ENCODE data around the gene ERRFI1. TPM values are rescaled to one million over a fixed set of nuclear protein-coding genes. Genes with fewer than 3 reads are reported as not detected.

ERRFI1 gene
- total and polyA plus RNA-seq, 2 of the 8 experiments (the other 6 are each of a cell fraction or from before 2014, with no cell fraction given) = 23.4 to 46.1 TPM

GRCh38 chr1:8051650-8052049 is 25.5 kb upstream of the ERRFI1 start (continued):
- TF ChIP-seq, protein P1, sequence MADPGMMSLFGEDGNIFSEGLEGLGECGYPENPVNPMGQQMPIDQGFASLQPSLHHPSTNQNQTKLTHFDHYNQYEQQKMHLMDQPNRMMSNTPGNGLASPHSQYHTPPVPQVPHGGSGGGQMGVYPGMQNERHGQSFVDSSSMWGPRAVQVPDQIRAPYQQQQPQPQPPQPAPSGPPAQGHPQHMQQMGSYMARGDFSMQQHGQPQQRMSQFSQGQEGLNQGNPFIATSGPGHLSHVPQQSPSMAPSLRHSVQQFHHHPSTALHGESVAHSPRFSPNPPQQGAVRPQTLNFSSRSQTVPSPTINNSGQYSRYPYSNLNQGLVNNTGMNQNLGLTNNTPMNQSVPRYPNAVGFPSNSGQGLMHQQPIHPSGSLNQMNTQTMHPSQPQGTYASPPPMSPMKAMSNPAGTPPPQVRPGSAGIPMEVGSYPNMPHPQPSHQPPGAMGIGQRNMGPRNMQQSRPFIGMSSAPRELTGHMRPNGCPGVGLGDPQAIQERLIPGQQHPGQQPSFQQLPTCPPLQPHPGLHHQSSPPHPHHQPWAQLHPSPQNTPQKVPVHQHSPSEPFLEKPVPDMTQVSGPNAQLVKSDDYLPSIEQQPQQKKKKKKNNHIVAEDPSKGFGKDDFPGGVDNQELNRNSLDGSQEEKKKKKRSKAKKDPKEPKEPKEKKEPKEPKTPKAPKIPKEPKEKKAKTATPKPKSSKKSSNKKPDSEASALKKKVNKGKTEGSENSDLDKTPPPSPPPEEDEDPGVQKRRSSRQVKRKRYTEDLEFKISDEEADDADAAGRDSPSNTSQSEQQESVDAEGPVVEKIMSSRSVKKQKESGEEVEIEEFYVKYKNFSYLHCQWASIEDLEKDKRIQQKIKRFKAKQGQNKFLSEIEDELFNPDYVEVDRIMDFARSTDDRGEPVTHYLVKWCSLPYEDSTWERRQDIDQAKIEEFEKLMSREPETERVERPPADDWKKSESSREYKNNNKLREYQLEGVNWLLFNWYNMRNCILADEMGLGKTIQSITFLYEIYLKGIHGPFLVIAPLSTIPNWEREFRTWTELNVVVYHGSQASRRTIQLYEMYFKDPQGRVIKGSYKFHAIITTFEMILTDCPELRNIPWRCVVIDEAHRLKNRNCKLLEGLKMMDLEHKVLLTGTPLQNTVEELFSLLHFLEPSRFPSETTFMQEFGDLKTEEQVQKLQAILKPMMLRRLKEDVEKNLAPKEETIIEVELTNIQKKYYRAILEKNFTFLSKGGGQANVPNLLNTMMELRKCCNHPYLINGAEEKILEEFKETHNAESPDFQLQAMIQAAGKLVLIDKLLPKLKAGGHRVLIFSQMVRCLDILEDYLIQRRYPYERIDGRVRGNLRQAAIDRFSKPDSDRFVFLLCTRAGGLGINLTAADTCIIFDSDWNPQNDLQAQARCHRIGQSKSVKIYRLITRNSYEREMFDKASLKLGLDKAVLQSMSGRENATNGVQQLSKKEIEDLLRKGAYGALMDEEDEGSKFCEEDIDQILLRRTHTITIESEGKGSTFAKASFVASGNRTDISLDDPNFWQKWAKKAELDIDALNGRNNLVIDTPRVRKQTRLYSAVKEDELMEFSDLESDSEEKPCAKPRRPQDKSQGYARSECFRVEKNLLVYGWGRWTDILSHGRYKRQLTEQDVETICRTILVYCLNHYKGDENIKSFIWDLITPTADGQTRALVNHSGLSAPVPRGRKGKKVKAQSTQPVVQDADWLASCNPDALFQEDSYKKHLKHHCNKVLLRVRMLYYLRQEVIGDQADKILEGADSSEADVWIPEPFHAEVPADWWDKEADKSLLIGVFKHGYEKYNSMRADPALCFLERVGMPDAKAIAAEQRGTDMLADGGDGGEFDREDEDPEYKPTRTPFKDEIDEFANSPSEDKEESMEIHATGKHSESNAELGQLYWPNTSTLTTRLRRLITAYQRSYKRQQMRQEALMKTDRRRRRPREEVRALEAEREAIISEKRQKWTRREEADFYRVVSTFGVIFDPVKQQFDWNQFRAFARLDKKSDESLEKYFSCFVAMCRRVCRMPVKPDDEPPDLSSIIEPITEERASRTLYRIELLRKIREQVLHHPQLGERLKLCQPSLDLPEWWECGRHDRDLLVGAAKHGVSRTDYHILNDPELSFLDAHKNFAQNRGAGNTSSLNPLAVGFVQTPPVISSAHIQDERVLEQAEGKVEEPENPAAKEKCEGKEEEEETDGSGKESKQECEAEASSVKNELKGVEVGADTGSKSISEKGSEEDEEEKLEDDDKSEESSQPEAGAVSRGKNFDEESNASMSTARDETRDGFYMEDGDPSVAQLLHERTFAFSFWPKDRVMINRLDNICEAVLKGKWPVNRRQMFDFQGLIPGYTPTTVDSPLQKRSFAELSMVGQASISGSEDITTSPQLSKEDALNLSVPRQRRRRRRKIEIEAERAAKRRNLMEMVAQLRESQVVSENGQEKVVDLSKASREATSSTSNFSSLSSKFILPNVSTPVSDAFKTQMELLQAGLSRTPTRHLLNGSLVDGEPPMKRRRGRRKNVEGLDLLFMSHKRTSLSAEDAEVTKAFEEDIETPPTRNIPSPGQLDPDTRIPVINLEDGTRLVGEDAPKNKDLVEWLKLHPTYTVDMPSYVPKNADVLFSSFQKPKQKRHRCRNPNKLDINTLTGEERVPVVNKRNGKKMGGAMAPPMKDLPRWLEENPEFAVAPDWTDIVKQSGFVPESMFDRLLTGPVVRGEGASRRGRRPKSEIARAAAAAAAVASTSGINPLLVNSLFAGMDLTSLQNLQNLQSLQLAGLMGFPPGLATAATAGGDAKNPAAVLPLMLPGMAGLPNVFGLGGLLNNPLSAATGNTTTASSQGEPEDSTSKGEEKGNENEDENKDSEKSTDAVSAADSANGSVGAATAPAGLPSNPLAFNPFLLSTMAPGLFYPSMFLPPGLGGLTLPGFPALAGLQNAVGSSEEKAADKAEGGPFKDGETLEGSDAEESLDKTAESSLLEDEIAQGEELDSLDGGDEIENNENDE (IDR thresholded peaks at IDR 0.05; ENCODE audit: insufficient replicate concordance, low read length) = no peak
- TF ChIP-seq CTBP2 (IDR thresholded peaks at IDR 0.05; ENCODE audit: borderline replicate concordance, insufficient read depth, insufficient read length, low read length) = no peak

Measured in H1 (cell line).